BJ (cell line): ENCODE measurements around the gene CEP85L. TPM values are rescaled to one million over a fixed set of nuclear protein-coding genes. Genes with fewer than 3 reads are reported as not detected.

Experiments
- CTCF ChIA-PET: fragments of 350-600 bp; formaldehyde crosslinking; extraction: SDS; loops from one replicate; lab custom pipeline; 2021; ENCODE audit warnings: antibody characterized with exemption, inconsistent platforms; lab: Yijun Ruan, JAX
- POLR2A ChIA-PET: fragments of 300-600 bp; sonication (Branson Sonifier 250); formaldehyde crosslinking; extraction: SDS; loops from one replicate; lab custom pipeline; 2021; ENCODE audit warnings: antibody characterized with exemption; lab: Charles Lee
- DNase-seq: peaks from one replicate; pipeline ENCODE4 v3.0.0-alpha.2; 2011; ENCODE audit warnings: low read depth
- H3K27me3 ChIP-seq: 2 replicates; pipeline ENCODE4 v1.6.0; 2011; ENCODE audit warnings: low read length; ENCODE audit not compliant: control insufficient read depth, insufficient read depth
- H3K36me3 ChIP-seq: 2 replicates; pipeline ENCODE4 v1.5.1; 2011; ENCODE audit warnings: low read length; ENCODE audit not compliant: control insufficient read depth, insufficient read depth
- H3K4me3 ChIP-seq: 2 replicates; pipeline ENCODE4 v1.5.1; 2011; ENCODE audit warnings: low read depth, mild to moderate bottlenecking, control low read depth, low read length
- polyA plus RNA-seq: library from polyadenylated mRNA; depleted of rRNA; stranded (reverse); fragments of >200 nt; gene quantifications from 2 replicates; pipeline ENCODE4 v1.2.3, GENCODE V29; 2011; rRNA removed
- TF ChIP-seq, protein P1 (sequence below): IDR thresholded peaks from 2 replicates; pipeline ENCODE4 v1.5.1; 2011; ENCODE audit warnings: low read depth, mild to moderate bottlenecking, control low read depth, inconsistent platforms, low read length, moderate library complexity; ENCODE audit not compliant: insufficient read depth

The CEP85L gene
- polyA plus RNA-seq, 1 experiment, result 2.6 TPM

DNA sequence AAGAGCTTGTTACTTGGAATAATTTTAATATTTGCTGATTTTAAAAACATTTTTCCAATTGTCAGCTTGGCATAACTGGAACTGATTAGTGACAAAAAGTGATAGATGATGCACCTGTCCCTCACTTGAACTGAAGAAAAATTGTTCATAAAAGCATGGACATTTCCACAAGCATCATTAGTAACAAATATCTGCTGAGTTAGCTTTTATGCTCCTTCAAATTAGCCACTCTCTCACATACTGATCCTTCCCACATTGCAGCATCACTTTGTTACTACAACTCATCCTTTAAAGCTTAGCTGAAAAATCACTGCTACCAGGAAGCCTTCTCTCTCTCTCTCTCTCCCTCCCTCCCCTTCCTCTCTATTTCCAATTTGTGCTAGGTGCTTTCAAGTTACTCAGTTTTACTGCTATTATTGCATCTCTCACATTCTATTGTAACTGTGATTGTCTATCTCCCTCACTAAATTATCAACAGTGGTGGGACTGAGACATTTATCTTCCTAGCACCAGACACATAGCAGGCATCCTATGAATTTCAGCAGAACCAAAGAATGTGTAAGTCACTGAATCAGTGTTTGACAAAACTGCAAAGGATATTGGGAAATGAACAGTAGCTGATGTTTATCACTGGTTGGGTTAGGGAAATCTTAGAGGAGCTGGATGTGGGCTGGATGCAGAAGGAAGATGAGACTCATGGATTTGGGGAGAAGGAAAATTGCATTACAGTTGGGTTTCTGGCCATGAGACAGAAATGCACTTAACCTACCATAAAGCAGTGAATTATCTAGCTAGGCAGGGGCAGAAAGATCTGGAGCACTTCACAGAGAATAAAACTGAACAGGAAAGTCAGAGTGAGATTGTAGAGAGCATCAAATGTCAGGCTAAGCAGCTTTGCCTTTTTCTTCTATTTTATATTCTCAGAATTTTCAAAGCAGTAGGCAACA lies 231.7 kb downstream of the CEP85L start:
- DNase-seq, result no peak
- Histone ChIP-seq H3K4me3 (no peak overlapping the region), H3K36me3 (no peaks in the 10 kb centered on the region), H3K27me3 (no peaks in the 10 kb centered on the region)
- TF ChIP-seq, protein P1, sequence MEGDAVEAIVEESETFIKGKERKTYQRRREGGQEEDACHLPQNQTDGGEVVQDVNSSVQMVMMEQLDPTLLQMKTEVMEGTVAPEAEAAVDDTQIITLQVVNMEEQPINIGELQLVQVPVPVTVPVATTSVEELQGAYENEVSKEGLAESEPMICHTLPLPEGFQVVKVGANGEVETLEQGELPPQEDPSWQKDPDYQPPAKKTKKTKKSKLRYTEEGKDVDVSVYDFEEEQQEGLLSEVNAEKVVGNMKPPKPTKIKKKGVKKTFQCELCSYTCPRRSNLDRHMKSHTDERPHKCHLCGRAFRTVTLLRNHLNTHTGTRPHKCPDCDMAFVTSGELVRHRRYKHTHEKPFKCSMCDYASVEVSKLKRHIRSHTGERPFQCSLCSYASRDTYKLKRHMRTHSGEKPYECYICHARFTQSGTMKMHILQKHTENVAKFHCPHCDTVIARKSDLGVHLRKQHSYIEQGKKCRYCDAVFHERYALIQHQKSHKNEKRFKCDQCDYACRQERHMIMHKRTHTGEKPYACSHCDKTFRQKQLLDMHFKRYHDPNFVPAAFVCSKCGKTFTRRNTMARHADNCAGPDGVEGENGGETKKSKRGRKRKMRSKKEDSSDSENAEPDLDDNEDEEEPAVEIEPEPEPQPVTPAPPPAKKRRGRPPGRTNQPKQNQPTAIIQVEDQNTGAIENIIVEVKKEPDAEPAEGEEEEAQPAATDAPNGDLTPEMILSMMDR, result no peak
- POLR2A ChIA-PET, result interaction anchor here (0.6 kb wide), 1 partner anchor 148 kb away, joined by 6 read pairs; no protein-coding TSS in a partner anchor
- CTCF ChIA-PET, result interaction anchor here (0.6 to 1.5 kb wide), 3 partner anchors 14 to 1392 kb away, joined by 3 to 4 read pairs (median 4); no protein-coding TSS in a partner anchor

Other genes with a start within 250 kb of the CEP85L start
- 0.05 and 0.10 TPM in 2 replicates for gene PLN, start 103.3 kb downstream of the CEP85L start, polyA plus RNA-seq
- gene ASF1A, start 242.6 kb upstream of the CEP85L start, polyA plus RNA-seq, result 12.4 and 14.0 TPM in 2 replicates